Esophagus muscularis mucosa (tissue), 4 donors: Measurements from ENCODE around the gene ROPN1L. TPM values are rescaled to one million over a fixed set of nuclear protein-coding genes. Genes with fewer than 3 reads are reported as not detected.

ENCODE experiments used
- DNase-seq: peaks from one replicate; pipeline ENCODE4 v3.0.0-alpha.2; 2017; ENCODE audit errors: extremely low spot score
- H3K27ac ChIP-seq, 4 donors: fragments of 200-600 bp; sonication (generic); replicated peaks in 1 of 4; 1 replicate in 3 of 4; 2 replicates in 1 of 4; pipeline ENCODE4 v1.5.1; 2016 to 2019; ENCODE audit warnings: mild to moderate bottlenecking in 1 of 4
- H3K27me3 ChIP-seq, 4 donors: fragments of 200-600 bp; sonication (generic); one replicate each; pipeline versions ENCODE4 v1.5.1 to v1.6.0; 2016 to 2019
- H3K36me3 ChIP-seq, 4 donors: fragments of 200-600 bp; sonication (generic); one replicate each; pipeline ENCODE4 v1.5.1; 2016 to 2019
- H3K4me1 ChIP-seq, 4 donors: fragments of 200-600 bp; sonication (generic); one replicate each; pipeline ENCODE4 v1.5.1; 2016 to 2019
- H3K4me3 ChIP-seq, 4 donors: fragments of 200-600 bp; sonication (generic); 1 replicate in 2 of 4; 2 replicates in 2 of 4; pipeline ENCODE4 v1.5.1; 2016 to 2019; ENCODE audit warnings: mild to moderate bottlenecking in 4 of 4, moderate library complexity in 1 of 4
- H3K9me3 ChIP-seq, 4 donors: fragments of 200-600 bp; sonication (generic); 1 replicate in 3 of 4; 2 replicates in 1 of 4; pipeline ENCODE4 v1.5.1; 2016 to 2019
- CTCF ChIP-seq, 3 experiments: fragments of 200-600 bp in 2 of 3; fragments of 450-650 bp in 1 of 3; sonication (generic) in 2 of 3; IDR thresholded peaks; one replicate each; pipeline ENCODE4 v1.5.1; 2017 to 2019; ENCODE audit warnings: antibody characterized with exemption in 3 of 3, mild to moderate bottlenecking in 2 of 3, moderate library complexity in 1 of 3
- EP300 ChIP-seq: sonication (generic); formaldehyde crosslinking; IDR thresholded peaks from one replicate; pipeline ENCODE4 v1.6.1; 2017; ENCODE audit warnings: antibody characterized with exemption
- POLR2A ChIP-seq: fragments of 450-650 bp; IDR thresholded peaks from one replicate; pipeline ENCODE4 v1.6.1; 2017; ENCODE audit warnings: antibody characterized with exemption, moderate library complexity, mild to moderate bottlenecking, low read depth
- POLR2AphosphoS5 ChIP-seq, 2 donors: sonication (generic); formaldehyde crosslinking; IDR thresholded peaks; one replicate each; pipeline ENCODE4 v1.6.1; 2017; ENCODE audit warnings: antibody characterized with exemption in 2 of 2
- WGBS: methylation state at CpG from one replicate; pipeline ENCODE4 v1.1.5; 2018; 5-methylcytosine and 5-hydroxymethylcytosine counted together
- intact Hi-C: fragments of 100-400 bp; cut with DNase I; formaldehyde crosslinking; loops from one replicate; pipeline ENCODE4 v1.15.1; 2023
- total RNA-seq, 4 donors: library from RNA; depleted of rRNA; stranded (reverse); fragments of >200 nt; gene quantifications; one replicate each; pipeline versions ENCODE4 v1.1.0 to v1.2.1, GENCODE V29; 2016

The ROPN1L gene
- total RNA-seq, 4 donors from 2014 or later, result 0.63 to 1.7 (median 1.1) TPM

GRCh38 chr5:10455277-10455670 is 13.6 kb downstream of the ROPN1L start:
- H3K4me3 ChIP-seq, result no peak overlapping the region
- no peak for DNase-seq
- peaks cover 0 to 11% (median 0%) of the 10 kb centered on the region in 4 donors for H3K27me3 ChIP-seq
- TF ChIP-seq POLR2AphosphoS5 (IDR thresholded peaks at IDR 0.05) (no peak), CTCF (IDR thresholded peaks at IDR 0.05) (no peak), EP300 (no peak), POLR2A (no peak)
- 94% methylated on average over 9 of the region's 14 CpGs for WGBS
- intact Hi-C loops, result no loop called here
- no peak overlapping the region for H3K27ac ChIP-seq
- peaks cover 2 to 17% (median 12%) of the 10 kb centered on the region in 4 donors for H3K4me1 ChIP-seq
- H3K36me3 ChIP-seq, result no peaks in the 10 kb centered on the region
- H3K9me3 ChIP-seq, result no peaks in the 10 kb centered on the region

- Histone ChIP-seq H3K27me3 (peaks cover 0 to 11% (median 0%) of the 10 kb centered on the region in 4 donors), H3K36me3 (no peaks in the 10 kb centered on the region), H3K4me1 (peaks cover 6 to 20% (median 14%) of the 10 kb centered on the region in 4 donors), H3K27ac (no peak overlapping the region), H3K4me3 (no peak overlapping the region), H3K9me3 (no peaks in the 10 kb centered on the region)
- intact Hi-C loops, result no loop called here
- no peak for TF ChIP-seq POLR2AphosphoS5 (IDR thresholded peaks at IDR 0.05)
- no peak for TF ChIP-seq EP300
- no peak for TF ChIP-seq POLR2A
- TF ChIP-seq CTCF (IDR thresholded peaks at IDR 0.05), result no peak
- WGBS, result 66% methylated on average over 25 of the region's 26 CpGs
- no peak for DNase-seq
Observed at GRCh38 chr5:10456583-10457420, 15.1 kb downstream of the ROPN1L start.

DNA sequence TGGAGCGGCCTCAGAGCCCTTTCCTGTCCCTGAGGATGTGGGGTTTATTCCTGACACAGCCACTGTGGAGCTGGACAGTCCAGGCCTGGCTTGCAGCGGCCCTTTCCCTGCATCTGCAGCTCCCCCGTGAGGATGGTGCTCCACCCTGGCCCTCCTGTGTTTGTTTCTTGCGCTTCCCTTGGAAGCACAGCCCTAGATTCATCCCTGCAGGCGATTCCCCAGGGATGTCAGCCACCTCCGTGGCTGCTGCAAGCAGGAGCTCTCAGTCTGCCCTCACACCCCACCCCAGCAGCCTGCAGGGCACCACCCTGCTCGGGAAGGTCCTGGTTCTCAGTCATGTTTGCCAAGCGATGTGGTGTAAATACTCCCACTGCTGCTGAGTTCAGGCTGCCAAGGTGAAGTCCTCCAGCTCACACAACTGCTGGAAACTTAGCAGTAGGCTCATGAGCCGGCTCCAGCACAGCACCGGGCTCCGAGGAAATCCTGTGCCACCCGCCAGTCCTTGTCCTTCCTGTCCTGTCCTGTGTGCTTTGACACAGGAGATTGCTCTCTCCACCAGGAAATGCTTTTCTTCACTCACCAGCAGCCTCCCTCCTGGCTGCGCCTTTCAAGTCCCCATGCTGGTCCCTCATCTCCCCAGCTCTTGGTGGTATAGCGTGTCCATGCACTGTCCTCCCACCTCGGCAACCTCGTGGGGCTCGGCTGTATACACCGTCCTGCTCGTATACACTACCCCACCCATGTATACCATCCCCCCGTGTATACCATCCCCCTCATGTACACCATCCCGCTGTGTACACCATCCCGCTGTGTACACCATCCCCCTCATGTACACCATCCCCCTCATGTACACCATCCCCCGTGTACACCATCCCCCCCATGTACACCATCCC is 16.2 kb downstream of the ROPN1L start:
- Histone ChIP-seq H3K4me3 (no peak overlapping the region), H3K4me1 (peaks cover 6 to 20% (median 14%) of the 10 kb centered on the region in 4 donors), H3K27ac (no peak overlapping the region), H3K9me3 (no peaks in the 10 kb centered on the region), H3K36me3 (no peaks in the 10 kb centered on the region), H3K27me3 (peaks cover 0 to 11% (median 0%) of the 10 kb centered on the region in 4 donors)
- 78% methylated on average over 23 of the region's 23 CpGs for WGBS
- intact Hi-C loops, result no loop called here
- TF ChIP-seq POLR2A (no peak), CTCF (IDR thresholded peaks at IDR 0.05) (no peak), POLR2AphosphoS5 (IDR thresholded peaks at IDR 0.05) (no peak), EP300 (no peak)
- DNase-seq, result no peak

- Histone ChIP-seq H3K9me3 (no peaks in the 10 kb centered on the region), H3K4me3 (no peak overlapping the region), H3K36me3 (no peaks in the 10 kb centered on the region), H3K4me1 (peaks cover 6 to 20% (median 14%) of the 10 kb centered on the region in 4 donors), H3K27ac (no peak overlapping the region), H3K27me3 (peaks cover 0 to 24% (median 0%) of the 10 kb centered on the region in 4 donors)
- no peak for TF ChIP-seq EP300
- no peak for TF ChIP-seq POLR2A
- TF ChIP-seq CTCF (IDR thresholded peaks at IDR 0.05), result no peak
- TF ChIP-seq POLR2AphosphoS5 (IDR thresholded peaks at IDR 0.05), result no peak
- intact Hi-C loops, result no loop called here
- no peak for DNase-seq
- WGBS, result 90% methylated on average over 19 of the region's 19 CpGs
Observed at GRCh38 chr5:10459080-10460055, 17.7 kb downstream of the ROPN1L start.
